PFSK-1 (cell line): ENCODE measurements around the gene TMEM161B.

ENCODE experiments used
- FOXP2 ChIP-seq: optimal IDR thresholded peaks from 2 replicates; pipeline ENCODE3; 2011; ENCODE audit warnings: borderline replicate concordance, control low read depth, inconsistent platforms; ENCODE audit not compliant: insufficient read depth; ENCODE audit errors: extremely low read length, extremely low read depth
- POLR2AphosphoS5 ChIP-seq: IDR thresholded peaks from 2 replicates; pipeline ENCODE4 v1.6.1; 2012; ENCODE audit warnings: low read depth, mild to moderate bottlenecking, control low read depth, low read length, moderate library complexity
- SIN3A ChIP-seq: IDR thresholded peaks from 2 replicates; pipeline ENCODE4 v1.6.1; 2012; ENCODE audit warnings: mild to moderate bottlenecking, low read length, moderate library complexity, borderline replicate concordance; ENCODE audit not compliant: insufficient read depth
- TAF1 ChIP-seq: IDR thresholded peaks from 2 replicates; pipeline ENCODE4 v1.6.1; 2012; ENCODE audit warnings: low read length, control low read depth, borderline replicate concordance; ENCODE audit not compliant: insufficient read depth
- TF ChIP-seq, protein P1 (sequence below), 2 experiments: IDR thresholded peaks; 2 replicates each; pipeline versions ENCODE4 v1.6.1 to v1.8.0; 2011 to 2012; ENCODE audit warnings: low read depth in 2 of 2, low read length in 2 of 2, control low read depth in 1 of 2, inconsistent platforms in 1 of 2, mild to moderate bottlenecking in 1 of 2, moderate library complexity in 1 of 2; ENCODE audit not compliant: insufficient read depth in 1 of 2

DNA sequence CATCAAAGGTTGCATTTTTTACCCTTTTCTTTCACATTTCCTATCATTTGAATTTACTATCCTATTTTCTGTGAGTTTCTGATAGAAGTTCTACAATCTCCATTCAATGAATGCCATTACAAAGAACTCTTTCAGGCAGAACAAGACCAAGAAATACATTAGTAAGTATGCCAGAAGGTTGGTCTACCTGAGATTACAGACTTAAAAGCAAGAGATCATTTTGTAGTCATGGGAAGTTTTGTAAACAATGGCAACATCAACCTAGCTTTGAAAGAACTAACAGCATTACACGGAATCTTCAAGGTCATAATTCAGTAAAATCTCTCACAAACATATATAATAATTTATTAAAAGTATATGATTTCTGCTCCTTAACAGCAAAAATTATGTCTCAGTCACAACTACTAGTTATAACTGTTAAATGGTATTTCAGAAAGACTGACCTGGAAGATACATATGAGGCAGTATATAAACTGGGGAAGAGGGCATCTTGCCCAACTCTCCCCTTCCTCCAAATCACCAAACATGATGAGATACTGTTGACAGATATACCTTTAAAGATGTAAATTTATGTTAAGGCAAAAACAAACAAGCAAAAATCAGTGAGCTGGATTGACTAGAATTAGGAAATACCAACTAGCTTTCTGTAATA is 23.3 kb downstream of the TMEM161B start:
- no peak for TF ChIP-seq TAF1
- TF ChIP-seq POLR2AphosphoS5, result no peak
- no peak for TF ChIP-seq SIN3A
- TF ChIP-seq, protein P1, sequence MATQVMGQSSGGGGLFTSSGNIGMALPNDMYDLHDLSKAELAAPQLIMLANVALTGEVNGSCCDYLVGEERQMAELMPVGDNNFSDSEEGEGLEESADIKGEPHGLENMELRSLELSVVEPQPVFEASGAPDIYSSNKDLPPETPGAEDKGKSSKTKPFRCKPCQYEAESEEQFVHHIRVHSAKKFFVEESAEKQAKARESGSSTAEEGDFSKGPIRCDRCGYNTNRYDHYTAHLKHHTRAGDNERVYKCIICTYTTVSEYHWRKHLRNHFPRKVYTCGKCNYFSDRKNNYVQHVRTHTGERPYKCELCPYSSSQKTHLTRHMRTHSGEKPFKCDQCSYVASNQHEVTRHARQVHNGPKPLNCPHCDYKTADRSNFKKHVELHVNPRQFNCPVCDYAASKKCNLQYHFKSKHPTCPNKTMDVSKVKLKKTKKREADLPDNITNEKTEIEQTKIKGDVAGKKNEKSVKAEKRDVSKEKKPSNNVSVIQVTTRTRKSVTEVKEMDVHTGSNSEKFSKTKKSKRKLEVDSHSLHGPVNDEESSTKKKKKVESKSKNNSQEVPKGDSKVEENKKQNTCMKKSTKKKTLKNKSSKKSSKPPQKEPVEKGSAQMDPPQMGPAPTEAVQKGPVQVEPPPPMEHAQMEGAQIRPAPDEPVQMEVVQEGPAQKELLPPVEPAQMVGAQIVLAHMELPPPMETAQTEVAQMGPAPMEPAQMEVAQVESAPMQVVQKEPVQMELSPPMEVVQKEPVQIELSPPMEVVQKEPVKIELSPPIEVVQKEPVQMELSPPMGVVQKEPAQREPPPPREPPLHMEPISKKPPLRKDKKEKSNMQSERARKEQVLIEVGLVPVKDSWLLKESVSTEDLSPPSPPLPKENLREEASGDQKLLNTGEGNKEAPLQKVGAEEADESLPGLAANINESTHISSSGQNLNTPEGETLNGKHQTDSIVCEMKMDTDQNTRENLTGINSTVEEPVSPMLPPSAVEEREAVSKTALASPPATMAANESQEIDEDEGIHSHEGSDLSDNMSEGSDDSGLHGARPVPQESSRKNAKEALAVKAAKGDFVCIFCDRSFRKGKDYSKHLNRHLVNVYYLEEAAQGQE (IDR thresholded peaks at IDR 0.05; ENCODE audit: insufficient read depth in 1 of 2, low read depth in 2 of 2, low read length in 2 of 2), result no peak
- no peak for TF ChIP-seq FOXP2
